Measurements from ENCODE around the gene ELP2.
"Not testable (repeated sequence)": the region's sequence is repeated elsewhere in the genome, so short reads cannot be mapped to it uniquely, and the experiment has no call there.

Gene ELP2

DNA sequence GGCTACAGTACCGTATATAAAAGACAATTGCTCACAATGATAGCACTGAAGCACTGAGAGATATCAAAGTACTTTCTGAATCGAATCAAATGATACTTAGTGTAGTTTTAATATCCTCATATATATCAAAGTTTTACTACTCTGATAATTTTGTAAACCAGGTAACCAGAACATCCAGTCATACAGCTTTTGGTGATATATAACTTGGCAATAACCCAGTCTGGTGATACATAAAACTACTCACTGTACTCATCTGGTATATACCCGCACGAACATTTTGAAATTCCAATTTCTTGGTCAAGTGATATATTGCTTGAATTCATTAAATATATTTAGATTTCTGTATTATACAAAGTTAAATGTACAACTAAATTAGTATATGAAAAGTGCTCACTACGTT, 21.1 kb upstream of the ELP2 start:
- Mint-ChIP-seq H3K27me3 (no peaks in the 10 kb centered on the region), H3K27ac (no peak overlapping the region), H3K36me3 (ENCODE audit: low read depth) (peaks cover 37% of the 10 kb centered on the region), H3K4me3 (no peak overlapping the region), H3K4me1 (ENCODE audit: low read depth) (no peaks in the 10 kb centered on the region), H3K9me3 (no peaks in the 10 kb centered on the region)

DNA sequence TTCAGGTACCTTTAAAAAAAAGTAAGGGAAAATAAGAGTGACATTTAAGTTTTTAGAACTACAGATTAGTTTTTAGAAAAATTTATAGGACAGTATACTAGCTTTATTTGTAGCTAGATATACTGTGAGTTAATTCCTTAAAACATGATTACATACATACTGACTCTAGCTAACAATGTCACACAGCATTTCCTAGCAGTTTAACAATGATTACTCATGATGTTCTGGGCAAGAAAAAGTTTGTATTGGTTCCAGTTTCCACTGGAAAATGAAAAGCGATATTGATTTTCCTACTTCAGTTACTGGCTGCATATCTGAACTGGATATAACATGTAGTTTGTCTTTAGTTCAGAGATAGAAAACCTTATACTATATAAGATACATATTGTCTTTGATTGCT, 20.0 kb upstream of the ELP2 start:
- Mint-ChIP-seq H3K4me3 (no peak overlapping the region), H3K27me3 (no peaks in the 10 kb centered on the region), H3K36me3 (ENCODE audit: low read depth) (peaks cover 46% of the 10 kb centered on the region), H3K4me1 (ENCODE audit: low read depth) (no peaks in the 10 kb centered on the region), H3K27ac (no peak overlapping the region), H3K9me3 (no peaks in the 10 kb centered on the region)

GRCh38 chr18:36112302-36112701, 17.4 kb upstream of the ELP2 start:
- Mint-ChIP-seq H3K36me3 (ENCODE audit: low read depth) (peaks cover 59% of the 10 kb centered on the region), H3K4me3 (no peak overlapping the region), H3K27me3 (no peaks in the 10 kb centered on the region), H3K4me1 (ENCODE audit: low read depth) (no peaks in the 10 kb centered on the region), H3K9me3 (no peaks in the 10 kb centered on the region), H3K27ac (no peak overlapping the region)

GRCh38 chr18:36114251-36114650, 15.4 kb upstream of the ELP2 start:
- peaks cover 63% of the 10 kb centered on the region for H3K36me3 Mint-ChIP-seq (ENCODE audit: low read depth)

GRCh38 chr18:36114738-36115137, 15.0 kb upstream of the ELP2 start:
- H3K27ac Mint-ChIP-seq: no peak overlapping the region
- H3K4me3 Mint-ChIP-seq: no peak overlapping the region
- H3K4me1 Mint-ChIP-seq (ENCODE audit: low read depth): no peaks in the 10 kb centered on the region
- no peaks in the 10 kb centered on the region for H3K27me3 Mint-ChIP-seq
- H3K9me3 Mint-ChIP-seq: no peaks in the 10 kb centered on the region
- peaks cover 59% of the 10 kb centered on the region for H3K36me3 Mint-ChIP-seq (ENCODE audit: low read depth)

More at GRCh38 chr18:36114251-36114650, 15.4 kb upstream of the ELP2 start:
- H3K27me3 Mint-ChIP-seq: no peaks in the 10 kb centered on the region
- no peaks in the 10 kb centered on the region for H3K9me3 Mint-ChIP-seq
- H3K4me3 Mint-ChIP-seq: no peak overlapping the region
- H3K27ac Mint-ChIP-seq: no peak overlapping the region
- H3K4me1 Mint-ChIP-seq (ENCODE audit: low read depth): no peaks in the 10 kb centered on the region

GRCh38 chr18:36116771-36117170, 12.9 kb upstream of the ELP2 start:
- H3K27ac Mint-ChIP-seq; H3K4me1 Mint-ChIP-seq (ENCODE audit: low read depth); H3K9me3 Mint-ChIP-seq; H3K27me3 Mint-ChIP-seq; H3K4me3 Mint-ChIP-seq: not testable (repeated sequence)
- peaks cover 62% of the 10 kb centered on the region for H3K36me3 Mint-ChIP-seq (ENCODE audit: low read depth)

DNA sequence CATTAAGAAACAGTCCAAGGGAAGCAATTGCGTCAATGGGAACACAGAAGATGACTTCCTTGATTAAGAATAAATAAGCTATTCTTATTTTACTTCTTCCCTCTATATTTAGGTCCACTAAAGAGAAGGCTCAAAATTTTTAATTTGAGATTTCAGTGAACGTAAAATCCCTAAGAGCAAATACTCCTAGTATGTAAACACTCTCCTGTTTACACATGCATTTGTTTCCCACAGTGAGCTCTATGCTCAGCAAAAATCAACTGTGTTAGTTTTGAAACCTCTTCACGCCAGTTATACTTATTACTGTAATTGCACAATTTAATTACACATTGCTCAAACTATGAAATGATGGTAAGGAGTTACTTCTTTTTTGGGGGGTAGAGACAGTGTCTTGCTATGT, 9.4 kb upstream of the ELP2 start:
- no peaks in the 10 kb centered on the region for H3K9me3 Mint-ChIP-seq
- no peaks in the 10 kb centered on the region for H3K27me3 Mint-ChIP-seq
- H3K4me1 Mint-ChIP-seq (ENCODE audit: low read depth): peaks cover 5% of the 10 kb centered on the region
- H3K36me3 Mint-ChIP-seq (ENCODE audit: low read depth): peaks cover 73% of the 10 kb centered on the region
- H3K27ac Mint-ChIP-seq: no peak overlapping the region
- no peak overlapping the region for H3K4me3 Mint-ChIP-seq

GRCh38 chr18:36124841-36125240, 4.9 kb upstream of the ELP2 start:
- H3K36me3 Mint-ChIP-seq (ENCODE audit: low read depth): peaks cover 73% of the 10 kb centered on the region
- peaks cover 37% of the 10 kb centered on the region for H3K4me1 Mint-ChIP-seq (ENCODE audit: low read depth)
- H3K9me3 Mint-ChIP-seq: no peaks in the 10 kb centered on the region
- H3K27ac Mint-ChIP-seq: no peak overlapping the region
- H3K27me3 Mint-ChIP-seq: no peaks in the 10 kb centered on the region
- H3K4me3 Mint-ChIP-seq: no peak overlapping the region

DNA sequence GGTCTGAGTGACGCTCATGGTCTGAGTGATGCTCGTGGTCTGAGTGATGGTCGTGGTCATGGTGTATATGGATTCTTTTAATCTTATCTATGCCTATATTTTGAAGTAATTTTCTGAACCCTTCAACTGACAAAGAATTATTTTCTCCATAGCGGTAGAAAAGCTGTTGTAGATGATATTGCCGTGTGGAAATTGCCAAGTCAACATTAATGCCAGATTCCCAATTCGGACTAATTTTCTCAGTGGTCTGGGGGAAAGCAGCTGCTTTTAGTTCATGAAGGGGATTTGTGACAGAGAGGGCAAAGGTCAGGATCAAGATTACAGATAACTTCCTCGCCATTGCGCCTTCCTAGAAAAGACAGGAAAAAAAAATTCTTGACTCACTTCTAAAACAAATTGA, 3.0 kb upstream of the ELP2 start:
- Mint-ChIP-seq H3K36me3 (ENCODE audit: low read depth) (peaks cover 65% of the 10 kb centered on the region), H3K27ac (no peak overlapping the region), H3K4me3 (no peak overlapping the region), H3K4me1 (ENCODE audit: low read depth) (peaks cover 50% of the 10 kb centered on the region), H3K9me3 (no peaks in the 10 kb centered on the region), H3K27me3 (no peaks in the 10 kb centered on the region)

DNA sequence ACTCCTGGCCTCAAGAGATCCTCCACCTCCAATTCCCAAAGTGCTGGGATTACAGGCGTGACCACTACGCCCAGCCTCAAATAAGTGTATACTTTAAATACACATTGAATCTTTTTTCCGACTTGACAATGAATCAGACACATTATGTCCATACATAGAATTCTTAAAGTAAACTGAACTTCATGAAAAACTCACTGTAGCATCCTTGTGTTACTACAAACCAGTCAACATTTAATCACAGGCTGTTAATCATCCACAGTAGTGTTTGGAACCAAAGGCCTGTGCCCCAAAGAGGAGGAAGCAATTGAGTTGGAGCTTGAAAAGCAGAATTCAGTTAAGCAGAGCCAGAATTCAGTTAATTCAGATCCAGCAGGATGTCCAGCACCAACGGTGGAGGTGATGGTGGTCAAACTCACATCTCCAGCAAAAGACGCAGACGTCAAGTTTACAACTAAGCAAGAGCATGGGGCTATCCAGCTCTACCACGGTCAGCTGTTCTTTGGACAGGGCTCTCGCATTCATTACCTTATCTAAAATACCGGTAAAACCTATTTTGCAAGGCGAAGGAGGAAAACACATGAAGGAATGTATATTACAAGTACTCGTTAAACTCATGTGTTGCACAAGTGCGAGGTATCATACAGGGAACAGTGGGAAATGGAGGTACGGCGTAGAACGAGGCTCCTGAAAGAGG, 1.7 kb upstream of the ELP2 start:
- peaks cover 63% of the 10 kb centered on the region for H3K4me1 Mint-ChIP-seq (ENCODE audit: low read depth)

GRCh38 chr18:36128530-36128870, 1.2 kb upstream of the ELP2 start:
- no peaks in the 10 kb centered on the region for H3K9me3 Mint-ChIP-seq
- H3K27ac Mint-ChIP-seq: peak overlapping the region; percentile 57
- H3K27me3 Mint-ChIP-seq: no peaks in the 10 kb centered on the region
- H3K4me3 Mint-ChIP-seq: peak overlapping the region; percentile 95
- peaks cover 67% of the 10 kb centered on the region for H3K4me1 Mint-ChIP-seq (ENCODE audit: low read depth)
- H3K36me3 Mint-ChIP-seq (ENCODE audit: low read depth): peaks cover 52% of the 10 kb centered on the region

More for the DNA sequence above, 1.7 kb upstream of the ELP2 start:
- peak overlapping the region; percentile 95 for H3K4me3 Mint-ChIP-seq
- H3K27ac Mint-ChIP-seq: peak overlapping the region; percentile 57
- no peaks in the 10 kb centered on the region for H3K9me3 Mint-ChIP-seq
- H3K36me3 Mint-ChIP-seq (ENCODE audit: low read depth): peaks cover 56% of the 10 kb centered on the region
- no peaks in the 10 kb centered on the region for H3K27me3 Mint-ChIP-seq

GRCh38 chr18:36128907-36129299, 796 bp upstream of the ELP2 start:
- Mint-ChIP-seq H3K9me3 (no peaks in the 10 kb centered on the region), H3K27me3 (no peaks in the 10 kb centered on the region), H3K4me3 (peak overlapping the region; percentile 95), H3K27ac (peak overlapping the region; percentile 91), H3K36me3 (ENCODE audit: low read depth) (peaks cover 49% of the 10 kb centered on the region), H3K4me1 (ENCODE audit: low read depth) (peaks cover 68% of the 10 kb centered on the region)

GRCh38 chr18:36130039-36130831, 536 bp downstream of the ELP2 start:
- Mint-ChIP-seq H3K4me3 (peak overlapping the region; percentile 95), H3K4me1 (ENCODE audit: low read depth) (peaks cover 67% of the 10 kb centered on the region), H3K9me3 (no peaks in the 10 kb centered on the region), H3K36me3 (ENCODE audit: low read depth) (peaks cover 39% of the 10 kb centered on the region), H3K27ac (peak overlapping the region; percentile 91), H3K27me3 (no peaks in the 10 kb centered on the region)

DNA sequence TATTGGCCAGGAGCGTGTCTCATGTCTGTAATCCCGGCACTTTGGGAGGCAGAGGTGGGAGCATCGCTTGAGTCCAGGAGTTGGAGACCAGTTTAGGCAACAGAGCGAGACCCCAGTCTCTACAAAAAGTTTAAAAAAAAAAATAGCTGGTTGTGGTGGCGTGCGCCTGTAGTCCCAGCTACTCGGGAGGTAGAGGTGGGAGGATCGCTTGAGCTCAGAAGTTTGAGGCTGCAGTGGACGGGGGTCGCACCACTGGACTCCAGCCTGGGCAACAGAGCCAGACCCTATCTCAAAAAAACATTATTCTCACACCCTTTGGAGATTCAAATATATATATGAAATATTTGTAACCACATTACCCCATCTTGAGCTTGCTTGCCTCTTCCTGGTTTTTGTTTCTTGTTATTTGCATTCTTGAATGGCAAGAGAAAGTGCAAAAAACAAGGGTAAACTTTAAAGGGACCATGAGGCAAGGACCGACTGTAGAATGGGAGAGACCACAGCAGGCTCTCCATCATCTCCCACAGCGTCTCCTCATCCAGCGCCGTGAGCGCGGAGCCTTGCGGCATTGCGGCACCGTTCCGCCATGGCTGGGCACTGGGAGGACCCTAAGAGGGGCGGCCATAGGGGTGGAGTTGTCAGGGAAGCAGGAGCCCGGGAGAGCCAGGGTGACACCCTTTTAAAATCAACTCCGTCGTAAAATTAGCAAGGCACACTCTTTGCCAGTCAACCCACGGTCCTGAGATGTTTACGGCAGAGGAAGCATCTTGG, 1.4 kb downstream of the ELP2 start:
- peak overlapping the region; percentile 91 for H3K27ac Mint-ChIP-seq

More for the DNA sequence above, 1.4 kb downstream of the ELP2 start:
- peaks cover 62% of the 10 kb centered on the region for H3K4me1 Mint-ChIP-seq (ENCODE audit: low read depth)
- peaks cover 38% of the 10 kb centered on the region for H3K36me3 Mint-ChIP-seq (ENCODE audit: low read depth)
- peak overlapping the region; percentile 95 for H3K4me3 Mint-ChIP-seq
- H3K9me3 Mint-ChIP-seq: no peaks in the 10 kb centered on the region
- H3K27me3 Mint-ChIP-seq: no peaks in the 10 kb centered on the region
